ENCODE results near the gene ME1.
"Not testable (repeated sequence)": the region's sequence is repeated elsewhere in the genome, so short reads cannot be mapped to it uniquely, and the experiment has no call there.

The ME1 gene

DNA sequence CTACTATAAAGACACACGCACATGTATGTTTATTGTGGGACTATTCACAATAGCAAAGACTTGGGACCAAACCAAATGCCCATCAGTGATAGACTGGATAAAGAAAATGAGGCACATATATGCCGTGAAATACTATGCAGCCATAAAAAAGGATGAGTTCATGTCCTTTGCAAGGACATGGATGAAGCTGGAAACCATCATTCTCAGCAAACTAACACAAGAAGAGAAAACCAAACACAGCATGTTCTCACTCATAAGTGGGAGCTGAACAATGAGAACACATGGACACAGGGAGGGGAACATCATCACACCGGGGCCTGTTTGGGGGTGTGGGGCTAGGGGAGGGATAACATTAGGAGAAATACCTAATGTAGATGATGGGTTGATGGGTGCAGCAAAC is 174.1 kb downstream of the ME1 start:
- H3K4me1 ChIP-seq (ENCODE audit: control insufficient read depth, insufficient read depth, low read length); POLR2A ChIA-PET; H3K27ac ChIP-seq (ENCODE audit: extremely low read depth, low read depth, low read length); H3K4me3 ChIP-seq (ENCODE audit: low read depth, low read length); H3K9me3 ChIP-seq (ENCODE audit: control insufficient read depth, insufficient read depth, low read depth, low read length): not testable (repeated sequence)
- CTCF ChIA-PET: interaction anchor here (0.6 to 1.7 kb wide), 3 partner anchors 35 to 255 kb away, joined by 3 to 8 read pairs (median 3); partner anchors contain the start of gene PRSS35
- TF ChIP-seq ZNF280D (tag by site-specific recombination; IDR thresholded peaks at IDR 0.05) (0 out of 2 replicates have a peak, but pooled peaks have one; percentile 61), ZNF146 (tag by site-specific recombination; IDR thresholded peaks at IDR 0.05) (peak; percentile 97)
- peaks cover 0 to 18% of the 10 kb centered on the region in 2 experiments; a peak in 1 of 3 replicates for H3K36me3 ChIP-seq (ENCODE audit: control insufficient read depth in 2 of 2, insufficient read depth in 1 of 2, low read length in 2 of 2)

DNA sequence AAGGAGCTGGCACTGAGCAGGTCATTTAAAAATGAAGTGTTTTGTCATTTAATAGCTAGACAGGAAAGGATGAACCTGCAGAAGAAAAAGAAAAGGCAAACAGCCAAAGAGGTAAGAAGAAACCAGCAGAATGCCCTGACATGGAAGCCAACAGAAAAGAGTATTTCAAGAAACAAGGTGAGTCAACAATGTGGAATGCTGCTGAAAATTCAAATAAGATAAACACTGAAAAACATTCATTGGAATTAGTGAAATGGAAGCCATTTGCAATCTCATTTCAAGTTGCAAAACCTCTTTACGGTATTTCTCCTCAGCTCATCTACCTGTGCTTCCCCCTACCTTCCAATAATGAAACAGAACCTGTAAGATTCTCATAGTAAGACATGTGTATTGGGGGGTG is 178.1 kb downstream of the ME1 start:
- peaks cover 0 to 34% of the 10 kb centered on the region in 2 experiments; a peak in 1 of 3 replicates for H3K36me3 ChIP-seq (ENCODE audit: control insufficient read depth in 2 of 2, insufficient read depth in 1 of 2, low read length in 2 of 2)
- ChIA-PET CTCF (interaction anchor here (0.6 to 2.2 kb wide), 3 partner anchors 11 to 262 kb away, joined by 3 to 12 read pairs (median 3); no protein-coding TSS in a partner anchor), POLR2A (no interaction called here)
- no peak overlapping the region for H3K4me3 ChIP-seq (ENCODE audit: low read depth, low read length)
- no peak overlapping the region for H3K27ac ChIP-seq (ENCODE audit: extremely low read depth, low read depth, low read length)
- H3K4me1 ChIP-seq (ENCODE audit: control insufficient read depth, insufficient read depth, low read length): no peaks in the 10 kb centered on the region
- no peak for TF ChIP-seq ZNF776 (tag by site-specific recombination; IDR thresholded peaks at IDR 0.05; ENCODE audit: borderline replicate concordance)
- TF ChIP-seq, protein P1, sequence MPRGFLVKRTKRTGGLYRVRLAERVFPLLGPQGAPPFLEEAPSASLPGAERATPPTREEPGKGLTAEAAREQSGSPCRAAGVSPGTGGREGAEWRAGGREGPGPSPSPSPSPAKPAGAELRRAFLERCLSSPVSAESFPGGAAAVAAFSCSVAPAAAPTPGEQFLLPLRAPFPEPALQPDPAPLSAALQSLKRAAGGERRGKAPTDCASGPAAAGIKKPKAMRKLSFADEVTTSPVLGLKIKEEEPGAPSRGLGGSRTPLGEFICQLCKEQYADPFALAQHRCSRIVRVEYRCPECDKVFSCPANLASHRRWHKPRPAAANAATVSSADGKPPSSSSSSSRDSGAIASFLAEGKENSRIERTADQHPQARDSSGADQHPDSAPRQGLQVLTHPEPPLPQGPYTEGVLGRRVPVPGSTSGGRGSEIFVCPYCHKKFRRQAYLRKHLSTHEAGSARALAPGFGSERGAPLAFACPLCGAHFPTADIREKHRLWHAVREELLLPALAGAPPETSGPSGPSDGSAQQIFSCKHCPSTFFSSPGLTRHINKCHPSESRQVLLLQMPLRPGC (tag by site-specific recombination; IDR thresholded peaks at IDR 0.05): no peak
- TF ChIP-seq PRDM1 (tag by site-specific recombination; IDR thresholded peaks at IDR 0.05): 0 out of 2 replicates have a peak, but pooled peaks have one; percentile 7
- no peak for TF ChIP-seq ZBTB17 (tag by site-specific recombination; IDR thresholded peaks at IDR 0.05)
- H3K9me3 ChIP-seq (ENCODE audit: control insufficient read depth, insufficient read depth, low read depth, low read length): no peaks in the 10 kb centered on the region

GRCh38 chr6:83250235-83250634 is 180.6 kb downstream of the ME1 start:
- H3K36me3 ChIP-seq (ENCODE audit: control insufficient read depth in 2 of 2, insufficient read depth in 1 of 2, low read length in 2 of 2): peaks cover 0 to 34% of the 10 kb centered on the region in 2 experiments; a peak in 1 of 3 replicates
- TF ChIP-seq ZNF610 (tag by site-specific recombination; IDR thresholded peaks at IDR 0.05; ENCODE audit: borderline replicate concordance) (no peak), KLF10 (tag by site-specific recombination; IDR thresholded peaks at IDR 0.05) (no peak), ZNF114 (tag by site-specific recombination; IDR thresholded peaks at IDR 0.05) (no peak), ATF2 (tag by site-specific recombination; IDR thresholded peaks at IDR 0.05; ENCODE audit: low read depth) (no peak), IKZF3 (tag by site-specific recombination; IDR thresholded peaks at IDR 0.05) (no peak), GLI2 (tag by site-specific recombination; IDR thresholded peaks at IDR 0.05; ENCODE audit: borderline replicate concordance, low read depth) (no peak), YY1 (tag by site-specific recombination; IDR thresholded peaks at IDR 0.05) (no peak), KLF16 (tag by site-specific recombination; IDR thresholded peaks at IDR 0.05) (no peak), ZNF792 (tag by site-specific recombination; IDR thresholded peaks at IDR 0.05) (no peak), SALL2 (tag by site-specific recombination; IDR thresholded peaks at IDR 0.05; ENCODE audit: borderline replicate concordance) (no peak)
- TF ChIP-seq, protein P2, sequence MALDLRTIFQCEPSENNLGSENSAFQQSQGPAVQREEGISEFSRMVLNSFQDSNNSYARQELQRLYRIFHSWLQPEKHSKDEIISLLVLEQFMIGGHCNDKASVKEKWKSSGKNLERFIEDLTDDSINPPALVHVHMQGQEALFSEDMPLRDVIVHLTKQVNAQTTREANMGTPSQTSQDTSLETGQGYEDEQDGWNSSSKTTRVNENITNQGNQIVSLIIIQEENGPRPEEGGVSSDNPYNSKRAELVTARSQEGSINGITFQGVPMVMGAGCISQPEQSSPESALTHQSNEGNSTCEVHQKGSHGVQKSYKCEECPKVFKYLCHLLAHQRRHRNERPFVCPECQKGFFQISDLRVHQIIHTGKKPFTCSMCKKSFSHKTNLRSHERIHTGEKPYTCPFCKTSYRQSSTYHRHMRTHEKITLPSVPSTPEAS (tag by site-specific recombination; IDR thresholded peaks at IDR 0.05): no peak
- TF ChIP-seq, protein P3, sequence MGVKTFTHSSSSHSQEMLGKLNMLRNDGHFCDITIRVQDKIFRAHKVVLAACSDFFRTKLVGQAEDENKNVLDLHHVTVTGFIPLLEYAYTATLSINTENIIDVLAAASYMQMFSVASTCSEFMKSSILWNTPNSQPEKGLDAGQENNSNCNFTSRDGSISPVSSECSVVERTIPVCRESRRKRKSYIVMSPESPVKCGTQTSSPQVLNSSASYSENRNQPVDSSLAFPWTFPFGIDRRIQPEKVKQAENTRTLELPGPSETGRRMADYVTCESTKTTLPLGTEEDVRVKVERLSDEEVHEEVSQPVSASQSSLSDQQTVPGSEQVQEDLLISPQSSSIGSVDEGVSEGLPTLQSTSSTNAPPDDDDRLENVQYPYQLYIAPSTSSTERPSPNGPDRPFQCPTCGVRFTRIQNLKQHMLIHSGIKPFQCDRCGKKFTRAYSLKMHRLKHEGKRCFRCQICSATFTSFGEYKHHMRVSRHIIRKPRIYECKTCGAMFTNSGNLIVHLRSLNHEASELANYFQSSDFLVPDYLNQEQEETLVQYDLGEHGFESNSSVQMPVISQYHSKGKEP (tag by site-specific recombination; IDR thresholded peaks at IDR 0.05): no peak
- CTCF ChIA-PET: interaction anchor here (0.7 kb wide), 1 partner anchor 263 kb away, joined by 3 read pairs; no protein-coding TSS in a partner anchor
- H3K9me3 ChIP-seq (ENCODE audit: control insufficient read depth, insufficient read depth, low read depth, low read length): no peaks in the 10 kb centered on the region
- H3K4me3 ChIP-seq (ENCODE audit: low read depth, low read length): no peak overlapping the region
- H3K4me1 ChIP-seq (ENCODE audit: control insufficient read depth, insufficient read depth, low read length): 0 out of 2 replicates have a peak, but pooled peaks cover 2% of the 10 kb centered on the region
- H3K27ac ChIP-seq (ENCODE audit: extremely low read depth, low read depth, low read length): no peak overlapping the region
- POLR2A ChIA-PET: no interaction called here
